HL-60/S4 treated with phorbol 12-myristate 13-acetate at 8.2 ng/mL for 4 days and 3 days (cell line): ENCODE data around the gene BUD13.
"Not testable (repeated sequence)": the region's sequence is repeated elsewhere in the genome, so short reads cannot be mapped to it uniquely, and the experiment has no call there.

Experiments
- in situ Hi-C: fragments of 300-500 bp; cut with MboI; formaldehyde crosslinking; loops from 2 replicates; pipeline ENCODE4 v1.15.0; 2022; ENCODE audit warnings: low sequenced_read_pairs

Gene BUD13

DNA sequence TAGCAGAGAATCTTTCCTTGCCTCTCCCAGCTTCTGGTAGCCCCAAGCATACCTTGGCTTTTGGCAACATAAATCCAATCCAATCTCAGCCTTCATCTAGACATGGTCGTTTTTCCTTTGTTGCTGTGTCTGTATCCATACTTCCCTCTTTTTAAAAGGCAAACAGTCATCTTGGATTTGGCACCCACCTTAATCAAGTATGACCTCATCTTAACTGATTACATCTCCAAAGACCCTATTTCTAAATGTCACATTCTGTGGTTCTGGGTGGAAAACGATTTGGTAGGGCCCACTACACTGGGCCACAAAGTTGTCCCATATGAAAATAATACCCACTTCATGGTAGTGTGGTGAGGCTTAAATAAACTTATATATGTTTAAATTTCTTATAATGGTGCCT lies 852 bp downstream of the BUD13 start:
- in situ Hi-C loops: no loop called here

DNA sequence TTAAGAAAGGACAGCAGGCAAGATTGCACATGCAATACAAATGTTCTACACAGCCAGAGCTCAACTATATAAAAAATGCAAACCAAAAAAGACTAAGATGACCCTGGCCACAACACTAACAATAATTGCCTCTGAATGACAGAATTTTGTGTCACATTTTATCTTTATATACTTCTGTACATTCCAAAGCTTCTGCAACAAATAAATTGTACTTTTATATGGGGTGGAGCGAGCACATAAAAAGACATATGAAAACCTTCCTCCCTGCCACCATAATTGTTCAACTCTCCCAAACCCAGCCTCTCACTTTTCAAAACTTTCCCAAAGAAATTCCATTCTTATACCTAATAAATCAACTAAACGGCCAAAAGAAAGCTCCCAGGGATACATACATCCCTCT lies 10.7 kb downstream of the BUD13 start:
- in situ Hi-C loops: no loop called here

DNA sequence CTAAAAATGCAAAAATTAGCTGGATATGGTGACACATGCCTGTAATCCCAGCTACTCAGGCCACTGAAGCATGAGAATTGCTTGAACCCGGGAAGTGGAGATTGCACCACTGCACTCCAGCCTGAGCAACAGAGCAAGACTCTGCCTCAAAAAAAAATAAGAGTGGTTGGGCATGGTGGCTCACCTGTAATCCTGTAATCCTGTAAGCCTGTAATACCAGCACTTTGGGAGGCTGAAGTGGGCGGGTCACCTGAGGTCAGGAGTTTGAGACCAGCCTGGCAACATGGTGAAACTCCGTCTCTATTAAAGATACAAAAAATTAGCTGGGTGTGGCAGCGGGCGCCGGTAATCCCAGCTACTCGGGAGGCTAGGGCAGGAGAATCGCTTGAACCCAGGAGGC lies 16.7 kb downstream of the BUD13 start:
- in situ Hi-C loops: not testable (repeated sequence)

DNA sequence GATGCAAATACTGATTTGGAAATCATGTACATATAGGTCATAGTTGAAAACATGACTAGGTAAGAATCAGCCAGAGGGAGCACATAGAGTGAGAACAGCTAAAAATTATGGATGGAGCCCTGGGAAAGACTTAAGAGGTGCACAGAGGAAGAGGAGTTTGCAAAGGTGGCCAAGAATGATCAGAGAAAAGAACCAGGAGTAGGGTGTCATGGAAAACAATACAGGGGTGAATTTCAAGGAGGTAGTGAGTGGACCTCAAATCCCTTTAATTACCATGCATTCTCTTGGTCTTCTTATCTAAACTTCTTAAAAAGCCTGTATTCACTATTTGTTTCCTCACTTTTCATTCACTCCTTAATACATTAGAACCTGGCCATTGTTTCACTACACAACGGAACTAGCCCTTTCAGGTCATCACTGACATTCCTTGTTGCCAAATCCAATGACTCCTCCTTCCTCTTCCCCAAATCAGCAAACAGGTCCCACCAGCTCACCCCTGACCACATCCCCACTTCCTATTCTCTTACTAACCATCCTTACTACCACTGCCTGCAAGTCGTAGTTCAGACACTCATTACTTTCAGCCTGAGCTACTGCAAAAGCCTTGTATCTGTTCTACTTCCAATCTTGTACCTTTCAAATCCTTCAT lies 22.6 kb downstream of the BUD13 start:
- in situ Hi-C loops: no loop called here

DNA sequence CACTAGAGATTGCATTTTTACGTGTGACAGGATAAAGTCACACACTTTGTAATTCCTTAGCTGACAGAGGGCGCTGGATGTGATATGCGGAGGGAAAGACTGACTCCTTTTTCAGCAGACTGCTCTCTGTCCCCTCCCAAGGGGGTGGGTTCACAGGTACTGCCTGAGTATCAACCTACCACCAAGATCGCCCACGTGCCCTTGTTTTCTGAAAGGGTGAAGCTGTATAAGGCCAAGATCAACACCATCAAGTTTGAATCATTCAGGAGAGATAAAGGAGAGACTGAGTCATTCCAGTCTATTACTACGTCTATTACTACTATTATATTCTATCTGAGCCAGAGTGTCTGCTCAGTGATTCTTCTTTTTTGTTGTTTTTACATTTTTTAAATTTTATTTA lies 30.7 kb downstream of the BUD13 start:
- in situ Hi-C loops: no loop called here

DNA sequence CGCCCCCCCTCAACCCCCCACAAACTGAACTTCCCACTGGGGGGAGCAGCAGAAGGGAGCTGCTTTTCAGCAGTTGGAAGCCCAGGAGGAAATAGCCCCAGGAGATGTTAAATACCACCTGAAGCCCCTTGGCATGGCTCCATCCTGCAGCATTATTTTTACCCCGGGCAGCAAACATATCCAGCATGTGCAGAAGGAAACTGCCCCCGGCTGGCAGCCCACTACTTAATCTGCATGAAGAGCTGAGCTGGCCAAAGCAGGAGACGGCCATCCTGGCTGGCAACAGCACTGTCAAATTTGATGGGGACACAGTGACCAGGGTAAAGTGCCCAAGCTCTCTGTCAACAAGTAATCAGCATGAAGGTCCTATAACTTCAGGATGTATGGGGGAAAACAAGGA lies 32.0 kb downstream of the BUD13 start:
- in situ Hi-C loops: no loop called here

DNA sequence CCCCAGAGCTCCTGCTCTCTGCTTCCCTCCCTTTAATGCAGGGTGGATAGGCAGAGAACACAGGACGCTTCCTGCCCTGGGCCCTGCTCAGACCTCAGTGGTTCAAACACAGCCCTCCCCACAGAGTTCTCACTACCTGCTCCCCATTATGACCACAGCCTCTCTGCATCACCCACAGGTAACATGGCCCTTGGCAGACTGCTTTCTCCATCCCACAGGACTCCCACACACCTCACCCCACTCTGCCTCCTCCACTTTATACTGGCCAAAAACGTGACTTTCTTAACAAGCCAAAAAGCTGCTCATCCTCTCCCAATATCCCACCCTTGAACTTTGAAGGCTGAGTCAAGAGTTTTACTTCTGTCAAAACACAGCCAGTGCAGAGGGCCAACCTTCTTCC lies 33.8 kb downstream of the BUD13 start:
- in situ Hi-C loops: no loop called here

DNA sequence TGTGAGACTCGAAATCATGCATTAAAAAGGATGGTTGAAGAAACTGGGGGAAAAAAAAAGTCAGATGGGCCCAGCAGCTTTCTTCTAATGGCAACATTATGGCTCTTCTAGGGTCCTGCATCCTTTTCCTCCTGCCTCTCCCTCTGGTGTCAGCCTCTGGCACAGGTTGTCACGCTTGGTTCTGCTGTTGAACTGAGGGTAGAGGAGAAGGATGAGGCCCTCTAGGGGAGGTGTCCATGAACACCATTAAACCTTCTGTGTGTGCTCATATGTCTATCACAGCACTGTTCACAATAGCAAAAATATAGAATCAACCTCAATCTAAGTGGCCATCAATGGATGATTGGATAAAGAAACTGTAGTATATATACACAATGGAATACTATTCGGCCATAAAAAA lies 36.0 kb downstream of the BUD13 start:
- in situ Hi-C loops: no loop called here

DNA sequence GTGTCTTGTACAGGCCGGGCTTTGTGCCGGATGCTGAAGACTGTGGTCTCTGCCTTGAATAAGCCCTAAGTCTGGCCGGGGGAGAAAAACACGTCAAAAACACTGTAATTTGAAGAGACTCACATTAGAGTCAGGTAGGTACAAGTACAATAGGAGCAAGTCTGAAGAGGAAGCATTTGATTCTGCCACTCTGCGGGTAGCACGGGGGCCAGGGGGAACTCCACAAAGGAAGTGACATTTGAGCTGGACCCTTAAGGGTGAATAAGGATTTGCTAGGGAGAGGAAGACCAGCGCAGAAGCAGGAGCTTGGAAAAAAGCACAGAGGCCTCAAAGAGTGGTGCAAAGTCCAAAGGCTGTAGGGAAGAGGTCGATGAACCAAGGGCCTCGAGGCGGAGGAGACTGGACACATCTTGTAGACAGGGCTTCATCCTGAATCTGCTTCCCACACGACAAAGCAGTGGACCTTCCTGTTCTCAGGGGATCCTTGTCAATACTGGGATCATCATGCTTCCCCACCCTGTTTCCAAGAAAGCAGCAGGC lies 38.7 kb downstream of the BUD13 start:
- in situ Hi-C loops: no loop called here

DNA sequence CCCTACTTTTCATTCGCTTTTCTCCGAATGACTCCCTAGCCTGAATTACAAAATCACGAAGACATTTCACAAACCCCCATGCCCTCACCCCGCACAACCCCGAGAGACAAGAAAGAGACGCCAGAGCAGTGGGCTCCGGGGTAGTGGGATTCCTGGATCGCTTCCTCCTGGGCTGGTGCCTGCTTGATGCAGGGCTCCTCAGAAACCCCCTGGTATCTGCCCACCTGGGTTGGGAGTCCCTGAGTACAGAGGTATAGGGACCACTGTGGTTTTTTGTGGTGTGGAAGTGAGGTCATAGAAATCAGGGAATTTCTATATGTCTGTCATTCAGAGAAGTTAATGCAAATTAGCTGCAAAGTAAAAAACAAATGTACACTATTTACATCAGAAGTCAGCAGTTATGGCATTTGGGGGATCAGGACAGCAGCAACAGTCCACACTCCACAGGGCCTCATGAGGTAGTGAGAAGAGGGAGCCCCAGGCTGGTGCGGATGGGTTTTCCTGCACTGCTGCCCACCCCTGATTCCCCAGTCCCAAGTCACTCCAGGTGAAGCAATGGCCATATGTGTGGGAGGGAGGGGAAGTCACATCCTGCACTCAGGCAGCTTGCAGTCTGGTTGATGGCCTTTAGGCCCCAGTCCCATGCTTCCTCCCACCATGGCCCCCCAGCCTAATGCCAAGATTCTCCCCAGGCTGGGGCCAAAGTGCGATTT lies 39.6 kb downstream of the BUD13 start:
- in situ Hi-C loops: no loop called here

DNA sequence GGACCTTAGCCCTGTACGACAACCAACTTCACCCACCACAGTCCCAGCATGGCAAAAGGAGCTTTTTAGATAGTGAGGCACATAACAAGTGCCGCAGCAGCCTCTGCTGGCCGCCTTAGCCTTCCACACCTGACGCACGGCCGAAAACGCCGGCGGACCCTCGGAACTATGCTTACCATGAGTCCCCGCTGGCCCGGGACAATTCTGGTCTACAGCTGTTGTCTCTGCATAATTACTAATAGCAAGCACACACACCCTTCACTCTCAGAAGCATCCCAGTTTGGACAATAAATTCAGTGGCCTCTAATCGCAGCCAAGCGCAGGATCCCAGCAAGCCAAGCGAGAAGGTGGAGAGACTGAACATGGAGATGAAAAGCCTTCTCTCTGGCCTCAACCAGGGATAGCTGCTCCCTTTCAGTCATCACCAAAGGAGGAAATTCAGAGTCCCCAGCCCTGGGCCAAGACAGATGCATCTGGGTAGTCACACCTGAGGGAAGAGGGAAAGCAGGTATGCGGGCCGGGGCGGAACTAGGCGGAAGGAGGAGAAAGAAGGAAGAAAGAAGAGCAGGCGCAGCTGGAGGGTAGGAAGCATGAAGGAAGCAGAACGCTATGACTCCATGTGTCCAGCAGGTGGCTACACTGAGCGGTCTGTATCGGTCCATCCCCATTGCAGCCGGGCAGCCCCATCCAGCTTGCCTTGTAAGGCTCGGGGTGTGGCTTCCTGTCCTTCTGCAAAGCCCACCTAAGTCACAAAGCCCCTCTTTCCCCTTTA lies 40.3 kb downstream of the BUD13 start:
- in situ Hi-C loops: no loop called here

DNA sequence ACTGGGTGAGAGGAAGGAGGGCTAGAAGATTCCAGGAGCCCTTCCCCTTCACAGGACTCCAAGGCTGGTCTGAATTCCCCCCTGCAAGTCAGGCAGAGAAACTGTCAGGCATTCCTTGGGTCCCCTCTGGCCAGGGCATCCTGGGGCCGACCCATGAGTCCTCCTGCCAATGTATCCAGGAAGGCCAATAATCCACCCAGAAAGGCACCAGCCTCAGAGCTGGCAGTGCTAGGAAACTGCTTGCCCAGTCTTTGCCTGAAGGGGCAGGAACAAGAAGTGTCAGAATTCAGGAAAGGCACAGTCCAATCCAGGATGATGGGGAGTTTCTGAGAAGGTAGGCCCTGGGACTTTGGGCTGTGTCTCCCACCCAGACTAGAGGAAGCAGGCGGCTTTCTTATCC lies 41.0 kb downstream of the BUD13 start:
- in situ Hi-C loops: no loop called here

DNA sequence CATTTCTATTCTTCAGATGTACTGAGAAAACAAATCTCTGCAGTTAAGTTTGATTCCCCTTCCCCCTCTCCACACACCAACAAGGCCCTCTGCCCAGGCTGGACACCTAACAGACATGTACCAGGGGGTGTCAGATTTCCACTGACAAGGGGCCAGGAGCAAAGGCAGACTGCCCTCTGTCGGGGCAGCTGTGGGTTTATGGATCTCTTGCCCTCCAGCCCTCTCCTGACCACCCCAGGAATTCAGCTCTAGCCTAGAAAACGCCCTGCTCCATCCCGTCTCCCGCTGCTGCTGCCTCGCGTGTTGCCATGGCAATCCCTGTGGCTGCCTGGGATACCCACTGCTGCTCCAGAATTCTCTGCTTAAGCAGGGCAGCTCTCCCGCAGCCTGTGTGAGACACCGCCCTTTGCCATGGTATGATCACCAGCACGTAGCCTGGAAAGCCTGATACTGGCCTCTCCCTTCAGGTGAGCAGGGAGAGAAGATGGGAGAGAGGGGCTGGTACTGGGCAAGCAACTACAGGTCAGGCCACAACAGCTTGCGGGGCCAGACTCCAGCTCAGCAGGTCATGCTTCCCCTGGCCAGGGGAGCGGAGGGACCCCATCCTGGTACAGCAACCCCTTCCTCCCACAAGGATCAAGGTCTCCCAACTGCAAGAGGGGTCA lies 41.6 kb downstream of the BUD13 start:
- in situ Hi-C loops: no loop called here

DNA sequence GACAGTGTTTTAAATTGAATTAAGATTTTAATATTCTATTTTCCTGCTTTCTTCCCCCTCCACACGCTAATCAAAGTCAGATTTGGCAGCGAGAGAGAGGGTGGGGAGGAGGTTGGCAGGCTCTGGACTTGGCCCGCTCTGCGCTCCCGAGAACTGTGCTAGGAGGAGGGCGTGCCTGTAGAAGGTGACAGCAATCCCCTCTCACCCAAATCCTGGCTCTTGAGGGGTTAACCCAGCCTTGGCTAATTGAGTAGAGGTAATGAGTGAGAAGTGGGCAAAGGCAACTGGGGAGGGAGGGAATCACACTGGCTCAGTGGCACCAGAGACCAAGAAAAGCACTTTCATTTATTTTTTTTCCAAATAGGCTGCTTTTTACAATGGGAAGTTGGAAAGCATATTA lies 42.2 kb downstream of the BUD13 start:
- in situ Hi-C loops: no loop called here

DNA sequence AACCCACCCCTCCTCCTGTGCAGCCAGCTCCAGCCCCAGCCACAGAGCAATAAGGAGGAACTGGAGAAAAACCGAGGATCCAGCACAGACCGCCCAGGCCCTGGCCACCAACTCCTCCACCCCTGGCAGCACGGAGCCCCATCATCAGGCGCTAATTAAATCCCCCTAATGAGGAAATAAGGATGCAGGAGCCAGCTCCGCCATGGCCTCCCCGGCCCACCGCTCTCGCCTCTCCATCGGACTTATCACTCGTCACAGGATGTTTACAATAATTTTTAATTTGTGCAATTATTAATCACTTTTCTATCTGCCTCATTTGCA lies 42.6 kb downstream of the BUD13 start:
- in situ Hi-C loops: no loop called here

DNA sequence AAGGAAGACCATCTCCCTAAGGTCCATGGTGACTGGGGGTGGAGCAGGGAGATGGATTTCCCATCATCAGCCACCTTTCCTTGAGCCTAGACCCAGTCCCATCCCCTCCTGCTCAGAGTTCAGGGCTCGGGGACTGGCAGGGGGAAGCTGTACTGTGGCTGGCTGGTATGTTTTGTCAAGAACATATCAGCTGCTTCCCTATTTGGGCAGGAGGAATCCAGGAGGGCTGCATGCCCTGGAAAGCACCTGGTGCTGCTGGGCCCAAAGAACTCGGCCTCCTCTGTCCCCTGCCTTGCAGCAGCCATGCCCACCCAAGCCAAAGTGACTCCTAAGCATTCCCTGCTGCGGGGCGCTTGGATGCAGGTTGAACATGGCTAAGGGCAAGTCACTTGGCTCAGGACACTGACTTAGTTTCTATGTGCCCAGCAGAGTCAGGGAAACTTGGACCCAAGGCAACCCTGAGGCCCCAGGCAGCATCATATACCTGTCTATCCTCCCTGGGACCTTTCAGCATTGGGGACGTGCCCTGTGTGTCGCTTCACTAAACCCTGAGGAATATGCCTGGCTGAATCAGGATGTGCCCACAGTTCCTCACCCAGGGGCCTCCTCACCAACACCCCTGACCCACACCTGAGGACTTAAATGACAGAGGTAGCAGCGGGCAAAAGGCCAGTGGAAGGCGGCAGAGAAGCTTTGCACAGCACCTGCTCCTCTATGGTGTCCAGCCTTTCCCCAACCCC lies 43.1 kb downstream of the BUD13 start:
- in situ Hi-C loops: no loop called here

DNA sequence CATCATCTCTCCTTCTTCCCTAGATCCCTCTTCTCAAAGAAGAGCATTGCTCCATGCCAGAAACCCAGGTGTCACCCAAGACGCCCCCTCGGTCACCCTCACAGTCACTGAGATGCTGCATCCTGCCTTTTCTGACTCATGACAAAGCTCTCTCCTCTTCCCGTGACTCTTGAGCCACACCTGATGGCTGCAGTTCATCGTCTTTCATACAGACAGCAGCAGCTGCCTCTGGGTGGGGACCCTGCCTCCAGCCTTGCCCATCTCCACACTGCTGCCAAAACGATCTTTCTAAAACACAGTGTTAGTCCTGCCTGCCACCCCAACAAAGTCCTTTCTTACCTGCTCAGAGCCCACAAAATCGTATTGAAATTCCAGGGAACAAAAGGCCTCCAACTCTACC lies 44.8 kb downstream of the BUD13 start:
- in situ Hi-C loops: no loop called here

DNA sequence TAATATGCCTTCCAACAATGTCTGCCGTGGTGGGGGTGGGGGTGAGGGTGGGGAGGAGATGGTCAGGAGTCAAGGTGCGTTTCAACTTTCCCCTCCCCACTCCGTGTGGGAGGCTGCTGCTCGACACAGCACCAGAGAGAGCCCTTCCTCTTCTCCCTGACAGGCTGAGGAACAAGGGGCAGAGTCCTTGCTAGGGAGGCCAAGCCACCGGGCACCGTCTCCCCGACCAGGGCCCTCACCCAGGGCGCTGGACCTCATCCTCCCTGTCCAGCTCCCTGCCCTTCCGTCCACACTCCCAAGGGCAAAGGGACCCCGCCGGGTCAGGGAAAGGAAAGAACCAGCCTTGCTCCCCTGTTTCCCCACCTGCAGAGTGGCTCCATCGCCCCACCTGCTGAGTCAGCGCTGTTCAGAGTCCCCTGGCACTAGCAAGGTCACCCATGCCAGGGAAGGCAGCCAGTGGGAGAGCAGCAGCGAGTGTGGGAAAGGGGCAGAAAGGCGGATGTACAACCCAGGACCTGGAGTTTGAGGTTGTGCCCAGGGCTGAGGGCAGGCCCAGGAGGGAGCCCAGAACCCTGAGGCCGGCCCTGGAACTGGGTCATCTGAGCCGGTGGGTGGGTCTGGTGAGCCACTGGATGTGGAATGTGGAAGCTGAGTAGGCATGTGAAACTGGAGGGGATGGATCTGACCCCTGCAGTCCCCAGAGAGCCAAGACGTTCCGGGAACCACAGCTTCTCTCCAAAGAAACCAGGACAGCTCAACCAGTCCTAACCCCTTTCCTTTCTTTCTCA lies 47.2 kb downstream of the BUD13 start:
- in situ Hi-C loops: no loop called here

DNA sequence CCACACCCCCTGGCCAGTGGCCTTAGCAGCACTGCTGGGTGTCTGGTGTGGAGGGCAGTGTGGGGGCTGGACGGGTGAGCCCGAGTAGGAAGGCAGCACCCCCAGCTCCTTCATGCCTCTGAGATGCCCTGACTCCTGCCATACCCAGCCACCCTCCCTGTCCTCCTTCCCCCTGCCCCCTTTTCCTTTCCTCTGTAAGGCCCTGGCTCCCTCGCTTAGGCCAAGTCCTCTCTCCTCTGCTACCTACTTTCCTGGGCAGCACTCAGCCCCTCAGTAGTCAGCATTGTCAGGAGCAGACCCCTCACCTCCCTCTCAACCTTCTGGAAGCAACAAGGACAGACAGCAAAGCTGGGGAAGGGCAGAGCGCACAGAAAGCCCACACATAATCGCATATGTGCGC lies 48.0 kb downstream of the BUD13 start:
- in situ Hi-C loops: no loop called here

DNA sequence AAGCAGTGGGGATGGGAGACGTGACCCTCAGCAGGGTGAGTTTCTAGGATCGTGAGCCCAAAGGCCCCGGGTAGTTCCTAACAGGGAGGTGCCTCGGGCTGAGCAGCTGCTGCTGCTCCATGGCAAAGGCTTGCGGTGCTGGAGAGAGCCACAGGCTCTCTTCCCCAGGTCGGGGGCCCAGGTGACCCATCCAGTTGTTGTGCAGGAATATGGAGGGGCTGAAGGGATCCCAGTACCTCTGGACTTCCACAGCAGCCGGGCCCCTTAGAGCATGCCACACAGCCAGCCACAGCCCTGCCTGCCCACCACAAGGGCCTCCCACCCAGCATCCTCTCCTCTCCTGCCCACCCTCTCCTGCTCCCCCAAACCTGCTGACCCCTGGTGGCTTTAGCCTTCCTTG lies 49.3 kb downstream of the BUD13 start:
- in situ Hi-C loops: no loop called here
